Liver (tissue), 3 donors: ENCODE results near the gene ARL5A.

Experiments
- SP1 ChIP-seq: IDR thresholded peaks from 2 replicates; pipeline ENCODE4 v1.6.1; 2018; ENCODE audit warnings: antibody characterized with exemption, mild to moderate bottlenecking
- TF ChIP-seq, protein P1 (sequence below): fragments of 150-350 bp; IDR thresholded peaks from 2 replicates; pipeline ENCODE4 v1.5.1; 2017; ENCODE audit warnings: improper control_type of control experiment, low read depth, low read length; ENCODE audit not compliant: missing input control
- TF ChIP-seq, protein P2 (sequence below): IDR thresholded peaks from 2 replicates; pipeline ENCODE4 v1.6.1; 2016; ENCODE audit warnings: antibody characterized with exemption
- donor health status: healthy.
- donor health status: healthy.

DNA sequence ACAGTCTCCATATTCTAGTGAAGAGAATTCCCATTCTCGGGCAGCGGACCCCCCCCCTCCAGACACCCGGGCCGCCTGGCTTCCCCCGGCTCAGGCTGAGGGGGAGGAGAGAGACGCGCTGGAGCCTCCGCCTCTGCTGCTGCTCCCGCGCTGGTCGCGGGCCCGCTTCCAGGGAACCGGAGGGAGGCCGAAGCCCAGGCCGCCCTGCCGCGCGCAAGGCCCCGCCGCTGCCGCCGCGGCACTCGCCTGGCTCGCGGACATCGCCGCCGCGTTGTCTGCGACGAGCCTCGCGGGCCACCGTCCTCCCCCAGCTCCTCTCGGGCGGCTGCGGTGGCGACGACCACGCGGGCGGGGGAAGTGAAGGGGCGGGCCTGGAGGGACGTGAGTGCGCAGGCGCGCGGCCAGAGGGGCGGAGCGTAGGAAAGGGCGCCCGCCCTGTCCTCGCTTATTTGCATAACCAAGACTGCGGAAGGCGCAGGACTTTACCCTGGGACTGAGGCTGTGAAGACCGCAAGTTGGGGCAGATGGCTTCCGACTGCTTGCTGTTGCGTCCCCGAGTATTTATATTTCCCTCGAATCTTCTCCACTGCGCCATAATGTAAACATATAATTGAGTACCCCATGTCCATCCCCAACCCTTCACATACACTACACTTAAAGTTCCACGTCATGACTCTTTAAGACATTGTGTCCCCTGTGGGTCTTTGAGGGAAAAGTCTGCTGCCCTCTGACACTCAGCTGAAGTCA, at the start of gene ARL5A:
- TF ChIP-seq, protein P1, sequence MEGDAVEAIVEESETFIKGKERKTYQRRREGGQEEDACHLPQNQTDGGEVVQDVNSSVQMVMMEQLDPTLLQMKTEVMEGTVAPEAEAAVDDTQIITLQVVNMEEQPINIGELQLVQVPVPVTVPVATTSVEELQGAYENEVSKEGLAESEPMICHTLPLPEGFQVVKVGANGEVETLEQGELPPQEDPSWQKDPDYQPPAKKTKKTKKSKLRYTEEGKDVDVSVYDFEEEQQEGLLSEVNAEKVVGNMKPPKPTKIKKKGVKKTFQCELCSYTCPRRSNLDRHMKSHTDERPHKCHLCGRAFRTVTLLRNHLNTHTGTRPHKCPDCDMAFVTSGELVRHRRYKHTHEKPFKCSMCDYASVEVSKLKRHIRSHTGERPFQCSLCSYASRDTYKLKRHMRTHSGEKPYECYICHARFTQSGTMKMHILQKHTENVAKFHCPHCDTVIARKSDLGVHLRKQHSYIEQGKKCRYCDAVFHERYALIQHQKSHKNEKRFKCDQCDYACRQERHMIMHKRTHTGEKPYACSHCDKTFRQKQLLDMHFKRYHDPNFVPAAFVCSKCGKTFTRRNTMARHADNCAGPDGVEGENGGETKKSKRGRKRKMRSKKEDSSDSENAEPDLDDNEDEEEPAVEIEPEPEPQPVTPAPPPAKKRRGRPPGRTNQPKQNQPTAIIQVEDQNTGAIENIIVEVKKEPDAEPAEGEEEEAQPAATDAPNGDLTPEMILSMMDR, result no peak
- TF ChIP-seq, protein P2, sequence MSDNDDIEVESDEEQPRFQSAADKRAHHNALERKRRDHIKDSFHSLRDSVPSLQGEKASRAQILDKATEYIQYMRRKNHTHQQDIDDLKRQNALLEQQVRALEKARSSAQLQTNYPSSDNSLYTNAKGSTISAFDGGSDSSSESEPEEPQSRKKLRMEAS, result no peak
- TF ChIP-seq SP1, result peak; percentile 89
